Kidney epithelial cell (primary cell): ENCODE measurements around the gene LAMP5. TPM values are rescaled to one million over a fixed set of nuclear protein-coding genes. Genes with fewer than 3 reads are reported as not detected.

Experiments used
- DNase-seq: peaks from one replicate; pipeline ENCODE4 v3.0.0-alpha.2; 2010; ENCODE audit warnings: low read depth
- H3K27me3 ChIP-seq: 2 replicates; pipeline ENCODE4 v1.6.0; 2011; ENCODE audit warnings: low read length; ENCODE audit not compliant: control insufficient read depth, insufficient read depth
- H3K36me3 ChIP-seq: 2 replicates; pipeline ENCODE4 v1.5.1; 2011; ENCODE audit warnings: low read length; ENCODE audit not compliant: control insufficient read depth, insufficient read depth
- H3K4me3 ChIP-seq: 2 replicates; pipeline ENCODE4 v1.5.1; 2011; ENCODE audit warnings: low read depth, mild to moderate bottlenecking, control low read depth, low read length
- CTCF ChIP-seq: IDR thresholded peaks from 2 replicates; pipeline ENCODE4 v1.5.1; 2011; ENCODE audit warnings: mild to moderate bottlenecking, moderate library complexity, low read length, control low read depth, inconsistent platforms; ENCODE audit not compliant: insufficient read depth, poor library complexity, severe bottlenecking
- total RNA-seq: library from RNA; depleted of rRNA; stranded (reverse); fragments of >200 nt; gene quantifications from 2 replicates; pipeline ENCODE4 v1.2.3, GENCODE V29; 2015

The LAMP5 gene
- total RNA-seq, 1 donor from 2014 or later, result 1.9 TPM

- no peaks in the 10 kb centered on the region for H3K36me3 ChIP-seq
- no peak for TF ChIP-seq CTCF
- no peak overlapping the region for H3K4me3 ChIP-seq
- DNase-seq, result no peak
- H3K27me3 ChIP-seq, result no peaks in the 10 kb centered on the region
Observed at GRCh38 chr20:9578594-9578993, 64.2 kb downstream of the LAMP5 start.
